Upper lobe of left lung (tissue), 4 donors: ENCODE measurements around the gene PLEKHO1.

Experiments
- CTCF ChIP-seq, 6 experiments: fragments of 450-650 bp in 4 of 6; fragments of 200-600 bp in 2 of 6; sonication (generic) in 2 of 6; IDR thresholded peaks; one replicate each; pipeline ENCODE4 v1.5.1; 2016 to 2019; ENCODE audit warnings: antibody characterized with exemption in 6 of 6
- EP300 ChIP-seq, 4 donors: sonication (generic); formaldehyde crosslinking; IDR thresholded peaks; one replicate each; pipeline ENCODE4 v1.5.1; 2017; ENCODE audit warnings: antibody characterized with exemption in 4 of 4, control low read depth in 2 of 4
- POLR2A ChIP-seq, 4 donors: fragments of 450-650 bp; IDR thresholded peaks; one replicate each; pipeline ENCODE4 v1.5.1; 2016 to 2017; ENCODE audit warnings: antibody characterized with exemption in 4 of 4, mild to moderate bottlenecking in 2 of 4

DNA sequence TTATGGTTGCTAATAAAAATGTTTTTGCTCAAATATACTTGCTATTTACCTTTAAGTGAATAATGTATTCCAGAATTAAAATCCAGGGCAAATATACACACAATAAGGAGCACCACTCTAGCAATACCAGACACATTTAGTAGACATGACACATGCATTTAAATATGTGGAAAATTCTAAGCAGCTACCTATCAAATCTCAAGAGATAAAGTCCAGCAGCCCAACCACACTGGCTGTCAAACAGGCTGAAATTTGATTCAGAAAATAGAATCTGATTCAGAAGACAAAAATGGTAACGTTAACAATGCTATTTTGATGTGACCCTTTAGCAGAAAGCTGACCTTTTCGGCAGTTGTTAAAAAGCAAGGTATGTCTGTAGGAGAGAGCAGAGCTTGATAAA, 42.3 kb downstream of the PLEKHO1 start:
- TF ChIP-seq CTCF (IDR thresholded peaks at IDR 0.05) = no peak
- TF ChIP-seq POLR2A (IDR thresholded peaks at IDR 0.05) = no peak
- no peak for TF ChIP-seq EP300 (IDR thresholded peaks at IDR 0.05)
